ENCODE results near the gene FERMT2.

The FERMT2 gene, protein sequence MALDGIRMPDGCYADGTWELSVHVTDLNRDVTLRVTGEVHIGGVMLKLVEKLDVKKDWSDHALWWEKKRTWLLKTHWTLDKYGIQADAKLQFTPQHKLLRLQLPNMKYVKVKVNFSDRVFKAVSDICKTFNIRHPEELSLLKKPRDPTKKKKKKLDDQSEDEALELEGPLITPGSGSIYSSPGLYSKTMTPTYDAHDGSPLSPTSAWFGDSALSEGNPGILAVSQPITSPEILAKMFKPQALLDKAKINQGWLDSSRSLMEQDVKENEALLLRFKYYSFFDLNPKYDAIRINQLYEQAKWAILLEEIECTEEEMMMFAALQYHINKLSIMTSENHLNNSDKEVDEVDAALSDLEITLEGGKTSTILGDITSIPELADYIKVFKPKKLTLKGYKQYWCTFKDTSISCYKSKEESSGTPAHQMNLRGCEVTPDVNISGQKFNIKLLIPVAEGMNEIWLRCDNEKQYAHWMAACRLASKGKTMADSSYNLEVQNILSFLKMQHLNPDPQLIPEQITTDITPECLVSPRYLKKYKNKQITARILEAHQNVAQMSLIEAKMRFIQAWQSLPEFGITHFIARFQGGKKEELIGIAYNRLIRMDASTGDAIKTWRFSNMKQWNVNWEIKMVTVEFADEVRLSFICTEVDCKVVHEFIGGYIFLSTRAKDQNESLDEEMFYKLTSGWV

DNA sequence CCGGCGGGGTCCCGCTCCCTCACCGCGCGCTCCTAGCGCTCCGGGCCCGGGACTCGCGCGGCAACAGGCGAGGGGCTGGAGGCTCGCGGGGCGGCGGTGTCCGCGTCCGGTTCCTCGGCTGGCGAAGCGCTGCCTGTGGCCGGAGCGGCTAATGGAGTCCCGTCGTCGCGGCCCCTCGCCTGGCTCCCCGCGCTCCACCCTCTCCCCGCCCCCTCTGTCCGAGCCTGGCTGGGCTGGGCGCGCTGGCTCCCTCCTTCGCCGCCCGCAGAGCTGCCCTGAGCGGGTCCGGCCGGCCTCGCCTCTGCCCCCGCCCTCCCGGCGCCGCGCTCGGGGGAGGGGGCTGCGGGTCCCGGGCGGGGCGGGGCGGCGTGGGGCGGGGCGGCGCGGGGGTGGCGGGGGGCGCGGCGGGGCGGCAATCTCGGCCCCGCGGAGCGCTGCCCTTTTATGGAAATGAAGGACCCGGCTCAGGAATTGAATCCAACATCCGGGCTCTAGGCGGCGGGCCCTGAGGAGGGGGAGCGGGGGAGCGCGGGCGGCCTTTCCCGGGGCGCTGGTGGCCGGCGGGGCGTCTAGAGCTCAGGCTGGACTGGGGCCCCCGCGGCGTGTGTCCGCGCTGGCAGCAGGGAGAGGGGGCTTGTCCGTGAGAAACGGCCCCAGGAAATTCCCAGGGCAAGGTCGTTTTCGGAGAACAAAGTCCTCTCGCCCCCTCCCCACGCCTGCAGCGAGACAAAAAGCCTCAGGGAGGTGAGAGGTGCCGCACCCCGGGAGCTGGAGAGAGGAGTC lies at the start of gene FERMT2:
Gene FERMT2 (minus strand): TSS at position 153 of the 783 bp plus-strand sequence. CDS start 482 bp downstream, outside the sequence.
- no peak for DNase-seq (ENCODE audit: low spot score)

DNA sequence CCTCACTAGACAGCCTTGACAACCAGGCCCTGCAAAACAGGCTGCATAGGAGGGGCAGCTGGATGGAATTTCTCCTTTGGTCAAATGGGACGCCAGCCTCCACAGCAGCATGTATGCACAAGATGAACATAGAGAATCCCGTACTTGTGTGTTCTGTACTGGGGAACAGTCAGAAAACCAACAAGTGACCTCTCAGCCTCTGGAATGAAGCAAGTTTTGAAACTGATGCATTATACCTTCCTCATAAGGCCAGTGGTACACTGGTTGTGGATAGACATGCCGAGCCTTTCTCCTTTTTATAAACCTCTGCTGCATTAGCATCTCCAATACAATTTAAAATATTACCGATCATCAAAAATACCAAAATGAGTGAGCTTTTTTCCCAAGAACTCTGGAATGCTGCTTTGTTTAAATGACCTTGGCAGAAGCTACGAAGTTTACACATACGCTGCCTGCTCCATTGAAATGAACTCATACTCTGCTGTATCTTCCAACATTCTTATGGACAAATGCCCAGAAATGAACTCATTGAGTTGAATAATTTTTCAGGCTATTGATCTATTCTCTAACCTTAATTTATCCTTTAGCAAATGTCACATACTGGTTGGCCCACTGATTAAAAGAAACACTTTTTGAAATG lies 47.6 kb upstream of the FERMT2 start:
- DNase-seq (ENCODE audit: low spot score): no peak

DNA sequence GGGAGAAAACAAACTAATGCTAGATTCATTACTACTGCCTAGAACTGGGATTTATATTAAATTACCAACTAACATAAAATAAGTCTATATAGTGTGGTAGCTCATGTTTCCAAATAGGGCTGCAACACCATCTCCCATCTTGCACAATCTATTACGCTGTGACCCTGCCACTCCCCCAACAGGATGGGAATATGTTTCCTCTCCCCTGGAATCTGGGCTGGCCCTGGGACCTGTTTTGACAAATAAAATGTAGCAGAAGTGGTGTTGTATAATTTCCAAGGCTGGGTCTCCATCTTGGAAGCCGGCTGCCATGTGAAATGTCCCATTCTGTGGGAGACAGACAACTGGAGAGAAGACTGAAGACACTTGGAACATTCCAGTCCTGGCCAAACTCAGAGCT lies 45.6 kb upstream of the FERMT2 start:
- no peak for DNase-seq (ENCODE audit: low spot score)

DNA sequence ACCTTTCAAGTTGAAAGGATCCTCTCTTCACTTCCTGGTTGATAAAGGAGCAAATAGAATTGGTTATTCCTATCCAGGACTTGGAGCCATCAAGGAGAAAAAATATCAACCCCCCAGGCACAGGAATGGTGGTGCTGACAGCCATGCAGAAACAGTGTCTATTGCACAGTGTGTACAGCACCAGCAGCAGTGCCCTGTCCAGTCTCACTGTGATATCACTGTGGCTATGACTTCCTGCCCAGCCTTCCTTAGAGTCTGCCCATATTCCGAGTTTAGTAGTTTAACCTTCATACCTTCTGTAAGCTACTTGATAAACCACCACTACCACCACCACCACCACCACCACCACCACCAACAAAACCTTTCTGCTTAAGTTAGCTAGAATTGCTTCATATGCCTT lies 45.1 kb upstream of the FERMT2 start:
- DNase-seq (ENCODE audit: low spot score): no peak

DNA sequence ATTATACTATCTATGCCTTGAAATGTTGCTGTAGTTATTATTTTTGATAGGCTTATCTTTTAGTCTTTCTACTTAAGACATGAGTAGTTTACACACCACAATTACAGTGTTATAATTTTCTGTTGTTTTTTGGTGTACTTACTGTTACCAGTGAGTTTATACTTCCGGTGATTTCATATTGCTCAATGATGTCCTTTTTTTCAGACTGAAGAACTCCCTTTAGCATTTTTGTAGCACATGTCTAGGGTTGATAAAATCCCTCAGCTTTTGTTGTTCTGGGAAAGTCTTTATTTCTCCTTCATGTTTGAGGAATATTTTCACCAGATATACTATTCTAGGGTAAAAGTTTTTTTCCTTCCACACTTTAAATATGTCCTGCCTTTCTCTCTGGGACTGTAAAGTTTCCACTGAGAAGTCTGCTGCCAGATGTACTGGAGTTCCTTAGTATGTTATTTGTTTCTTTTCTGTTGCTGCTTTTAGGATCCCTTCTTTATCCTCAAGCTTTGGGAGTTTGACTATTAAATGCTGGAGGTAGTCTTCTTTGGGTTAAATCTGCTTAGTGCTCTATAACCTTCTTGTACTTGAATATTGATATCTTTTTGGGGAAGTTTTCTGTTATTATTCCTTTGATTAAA lies 41.5 kb upstream of the FERMT2 start:
- DNase-seq (ENCODE audit: low spot score): no peak

DNA sequence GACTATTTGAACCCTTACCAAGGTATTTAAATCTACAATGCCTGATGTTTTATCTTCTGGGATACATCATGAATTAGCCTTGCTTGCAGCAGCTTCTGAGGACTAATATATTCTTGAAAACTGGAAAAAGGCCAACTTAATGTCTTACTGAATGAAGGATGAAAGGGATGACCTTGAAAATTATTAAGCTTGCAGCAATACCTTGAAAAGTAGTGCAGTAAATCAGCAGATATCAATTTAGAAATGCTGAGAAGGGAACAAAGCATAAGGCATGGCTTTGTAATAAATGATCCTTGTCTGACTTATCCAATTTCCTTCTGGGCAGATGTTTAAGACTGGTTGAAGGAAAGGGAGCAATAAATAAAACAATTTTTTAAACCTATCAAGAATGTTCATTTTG lies 37.3 kb upstream of the FERMT2 start:
- DNase-seq (ENCODE audit: low spot score): no peak

DNA sequence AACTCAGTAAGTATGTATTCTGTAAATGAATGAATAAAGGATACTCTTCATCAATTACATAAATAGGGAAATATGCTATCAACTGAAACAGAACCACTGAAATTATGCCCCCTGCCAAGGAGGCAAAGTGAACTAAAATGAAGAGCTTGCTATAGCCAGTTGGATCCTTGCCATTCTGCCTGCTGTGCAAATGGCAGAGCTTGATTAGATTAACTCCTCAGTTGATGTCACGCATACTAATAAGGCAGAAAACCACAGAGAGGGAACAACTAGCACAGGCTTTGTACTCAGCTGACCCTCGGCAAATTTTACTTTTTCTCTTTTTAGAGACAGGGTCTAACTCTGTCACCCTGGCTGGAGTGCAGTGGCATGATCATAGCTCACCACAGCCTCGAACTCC lies 36.7 kb upstream of the FERMT2 start:
- DNase-seq (ENCODE audit: low spot score): no peak

DNA sequence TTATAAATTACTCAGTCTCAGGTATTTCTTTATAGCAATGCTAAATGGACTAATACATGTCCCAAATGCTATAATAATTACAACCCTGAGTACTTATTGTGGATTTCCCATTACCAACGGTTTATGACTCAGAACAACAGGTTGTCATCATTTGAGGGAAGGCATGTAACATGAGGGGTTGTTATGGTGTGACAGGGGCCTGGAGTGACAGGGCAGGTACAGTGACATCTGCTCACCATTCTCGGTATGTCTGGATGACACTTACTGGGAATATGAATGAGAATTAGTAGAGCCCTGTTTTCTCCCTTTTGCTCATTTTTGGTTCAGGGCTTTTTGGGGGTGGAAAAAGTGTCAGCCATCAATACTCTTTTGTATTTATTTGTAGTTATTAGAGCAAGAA lies 36.2 kb upstream of the FERMT2 start:
- DNase-seq (ENCODE audit: low spot score): no peak

DNA sequence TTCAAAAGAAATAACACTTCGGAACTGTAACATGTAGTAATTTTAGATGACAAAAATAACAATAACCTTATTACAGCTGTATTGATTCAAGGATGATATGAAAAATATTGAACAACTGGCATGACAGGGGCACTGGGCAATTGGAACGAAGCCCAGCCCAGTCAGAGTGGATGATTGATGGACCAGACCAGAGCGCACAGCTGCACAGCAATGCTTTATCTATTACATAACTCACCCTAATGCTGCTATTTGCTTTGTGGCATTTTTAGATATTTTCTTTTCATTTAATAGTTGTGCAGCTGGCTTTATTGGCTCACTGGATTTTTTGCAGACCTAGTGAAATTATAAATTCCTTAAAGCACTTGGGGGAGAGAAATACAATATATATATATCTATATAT lies 26.9 kb upstream of the FERMT2 start:
- no peak for DNase-seq (ENCODE audit: low spot score)

DNA sequence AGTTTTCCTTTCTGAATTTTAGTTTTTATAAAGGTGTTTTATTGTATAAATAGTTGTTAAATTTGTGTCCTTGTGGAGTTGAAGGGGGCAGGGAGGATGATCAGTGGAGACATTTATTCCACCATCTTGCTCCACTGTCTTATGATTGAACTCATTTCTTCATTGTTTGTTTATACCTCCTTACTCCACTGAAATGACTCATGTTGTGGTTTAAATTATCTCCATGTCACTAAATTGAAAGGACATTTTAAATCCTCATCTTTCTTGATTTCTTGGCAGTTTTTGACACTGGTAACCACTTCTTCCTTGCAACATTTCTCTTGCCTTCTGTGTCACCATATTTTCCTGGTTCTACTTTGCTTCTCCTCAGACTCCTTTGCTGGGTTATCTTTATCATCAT lies 23.6 kb upstream of the FERMT2 start:
- no peak for DNase-seq (ENCODE audit: low spot score)

DNA sequence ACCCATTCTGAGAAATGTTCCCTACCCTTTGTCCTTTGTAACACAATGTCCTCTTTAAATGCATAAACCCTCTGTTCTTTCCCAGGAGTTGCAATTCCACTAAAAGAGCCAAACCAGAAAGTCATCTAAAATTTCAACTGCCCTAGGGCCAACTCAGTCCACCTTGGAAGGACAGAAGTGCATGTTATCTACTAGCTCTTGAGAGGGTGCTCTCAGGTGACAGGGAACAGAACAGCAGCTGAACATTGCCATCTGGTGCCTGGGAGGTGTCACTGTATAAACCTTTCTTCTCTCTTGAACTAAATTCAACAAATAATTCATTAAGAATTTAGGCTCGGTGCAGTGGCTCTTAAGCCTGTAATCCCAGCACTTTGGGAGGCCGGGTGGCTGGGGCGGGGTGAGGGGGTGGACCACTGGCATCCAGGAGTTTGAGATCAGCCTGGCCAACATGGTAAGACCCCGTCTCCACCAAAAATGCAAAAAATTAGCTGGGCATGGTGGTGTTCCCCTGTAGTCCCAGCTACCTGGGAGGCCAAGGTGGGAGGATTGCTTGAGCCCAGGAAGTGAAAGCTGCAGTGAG lies 10.3 kb upstream of the FERMT2 start:
- DNase-seq (ENCODE audit: low spot score): peak; percentile 67

DNA sequence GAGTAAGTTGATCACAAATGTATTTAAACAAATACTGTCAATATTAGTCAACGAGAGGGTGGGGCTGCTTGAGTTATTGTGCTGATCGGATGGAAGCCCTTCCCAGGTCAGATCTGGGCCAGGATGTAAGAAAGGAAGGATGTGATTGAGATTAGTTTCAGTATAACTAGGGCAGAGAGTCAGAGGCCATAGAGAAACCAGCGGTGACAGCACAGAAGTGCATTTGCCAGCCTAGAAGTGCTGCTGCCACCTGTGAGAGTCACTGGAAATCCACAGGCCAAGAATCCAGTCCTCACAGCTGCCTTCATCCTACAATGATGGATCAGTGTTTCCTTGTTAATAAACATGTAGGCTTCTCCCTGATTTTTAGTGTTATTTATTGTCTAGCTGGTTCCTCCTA lies 9.8 kb upstream of the FERMT2 start:
- no peak for DNase-seq (ENCODE audit: low spot score)

DNA sequence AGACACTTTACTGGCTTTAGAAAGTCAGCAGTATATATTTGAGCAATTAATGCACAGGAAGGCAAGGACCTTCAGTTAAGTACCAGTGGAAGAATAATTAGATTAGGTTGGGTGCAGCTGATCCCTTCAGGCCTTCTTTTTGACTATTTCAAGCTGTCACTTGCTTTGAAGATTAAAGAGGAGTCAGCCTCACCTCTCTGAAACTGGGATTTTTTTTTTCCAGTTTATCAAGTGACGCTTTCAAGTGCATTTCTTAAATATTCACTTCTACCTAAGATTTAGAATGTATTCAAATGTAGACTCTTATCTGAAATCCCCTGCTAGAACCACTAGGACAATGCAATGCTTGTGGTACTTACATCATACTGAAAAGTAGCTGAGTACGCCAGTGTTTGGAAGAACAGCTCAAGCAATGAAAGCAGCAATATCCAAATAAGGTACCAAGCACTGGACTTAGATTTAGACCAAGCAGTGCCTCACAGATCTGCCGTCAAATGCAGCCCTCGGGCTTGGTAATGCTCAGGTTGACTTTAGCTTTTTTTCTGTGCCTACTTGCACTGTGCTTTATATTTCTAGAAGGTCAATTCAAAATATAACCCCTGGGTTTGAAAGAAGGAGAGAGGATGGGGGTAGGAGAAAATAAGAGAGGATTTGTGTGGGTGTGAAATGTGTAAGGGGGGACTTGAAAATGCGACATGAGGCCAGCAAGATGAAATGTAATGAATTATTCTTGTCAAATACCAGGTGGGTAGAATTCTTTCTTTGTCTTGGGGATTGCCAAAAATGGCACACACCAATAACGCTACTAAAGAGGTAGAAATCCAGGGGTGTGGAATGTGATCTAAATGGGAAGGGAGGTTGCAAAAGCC lies 3.7 kb upstream of the FERMT2 start:
- DNase-seq (ENCODE audit: low spot score): no peak

DNA sequence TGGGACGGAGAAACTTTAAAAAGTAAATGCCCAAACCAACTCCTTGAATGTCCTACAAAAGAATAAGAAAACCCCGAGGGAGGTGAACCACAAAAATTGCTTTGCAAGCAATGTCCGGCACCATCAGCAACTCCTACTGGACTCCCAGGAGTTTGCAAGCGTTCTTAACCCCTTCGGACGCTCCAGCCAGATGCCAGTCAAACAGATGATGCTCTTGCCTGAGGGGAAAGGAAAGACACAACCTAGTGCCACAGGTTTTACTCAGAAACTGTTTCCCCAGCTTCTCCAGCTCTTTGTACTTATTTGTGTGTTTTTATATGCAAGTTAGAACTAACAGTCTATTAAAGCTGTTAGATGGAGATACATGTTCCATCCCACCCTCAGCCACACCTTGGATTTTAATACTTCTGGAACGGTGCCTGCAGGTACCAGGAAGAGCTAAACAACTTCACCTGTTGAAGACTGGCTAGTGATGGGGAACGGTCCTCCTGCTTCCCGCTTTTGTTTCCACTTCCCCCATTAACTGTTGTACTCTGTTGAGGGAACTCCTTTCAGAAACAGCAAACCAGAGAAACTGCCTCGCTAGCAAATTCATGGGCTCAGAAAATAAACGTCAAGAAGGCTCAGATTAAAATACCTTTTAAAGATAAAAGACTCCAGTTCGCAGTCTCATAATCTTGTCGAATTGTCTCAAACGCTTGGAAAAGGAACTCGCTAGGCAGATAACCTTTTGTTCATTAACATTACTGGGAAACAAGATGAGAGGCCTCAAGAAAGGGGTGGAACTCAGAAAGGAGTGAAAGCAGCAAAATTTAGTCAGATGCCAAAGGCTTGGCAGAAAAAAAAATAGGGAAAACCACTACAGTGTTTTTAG lies 1.1 kb upstream of the FERMT2 start:
- no peak for DNase-seq (ENCODE audit: low spot score)

DNA sequence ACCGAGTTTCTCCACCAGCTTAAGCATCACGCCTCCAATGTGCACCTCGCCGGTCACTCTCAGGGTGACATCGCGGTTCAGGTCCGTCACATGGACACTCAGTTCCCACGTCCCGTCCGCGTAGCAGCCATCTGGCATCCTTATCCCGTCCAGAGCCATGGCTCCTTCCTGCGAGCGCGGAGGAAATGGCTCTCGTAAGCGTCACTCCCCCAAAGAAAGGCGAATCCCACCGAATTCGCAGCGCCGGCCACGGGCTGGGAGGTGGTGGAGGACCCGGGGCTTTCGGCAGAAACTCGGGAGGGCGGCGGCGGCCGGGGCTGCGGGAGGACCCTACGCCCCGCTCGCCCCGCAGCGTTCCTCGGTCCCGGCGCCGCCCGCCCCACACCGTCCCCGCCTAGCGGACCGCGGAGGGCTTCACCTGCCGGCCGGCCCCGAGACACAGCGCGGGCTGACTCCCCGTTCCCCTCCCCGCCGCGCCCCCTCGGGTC lies 396 bp downstream of the FERMT2 start:
- DNase-seq (ENCODE audit: low spot score): no peak

DNA sequence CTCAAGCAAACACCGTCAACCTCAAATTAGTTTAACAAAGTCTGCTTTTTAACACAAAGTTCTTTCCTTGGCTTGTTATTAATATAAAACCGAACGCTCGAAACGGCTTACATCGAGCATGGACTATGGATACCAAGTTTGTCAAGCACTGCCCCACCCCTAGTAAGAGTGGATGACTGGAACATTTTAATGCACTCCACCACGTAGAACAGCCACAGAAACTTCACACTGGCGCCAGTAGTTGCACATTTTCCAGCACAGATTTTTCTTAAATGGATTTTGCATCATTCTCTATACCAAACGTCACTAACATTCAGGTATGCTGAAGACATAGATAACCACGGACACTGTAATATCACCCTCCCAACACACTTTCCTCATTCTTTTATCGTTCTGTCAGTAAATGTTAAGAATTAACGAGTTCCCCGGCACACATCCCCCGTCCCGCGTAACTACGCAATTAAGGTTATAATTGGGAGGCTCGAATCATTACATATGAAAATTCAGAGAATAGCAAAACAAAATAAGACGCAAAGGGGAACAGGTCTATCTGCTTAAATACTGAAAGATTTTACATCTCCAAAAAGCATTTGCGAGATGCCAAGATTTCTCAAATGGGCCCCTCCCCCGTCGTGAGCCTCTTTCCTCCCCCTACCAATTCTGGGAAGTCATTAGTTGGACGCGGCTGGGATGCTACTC lies 990 bp downstream of the FERMT2 start:
- DNase-seq (ENCODE audit: low spot score): no peak

DNA sequence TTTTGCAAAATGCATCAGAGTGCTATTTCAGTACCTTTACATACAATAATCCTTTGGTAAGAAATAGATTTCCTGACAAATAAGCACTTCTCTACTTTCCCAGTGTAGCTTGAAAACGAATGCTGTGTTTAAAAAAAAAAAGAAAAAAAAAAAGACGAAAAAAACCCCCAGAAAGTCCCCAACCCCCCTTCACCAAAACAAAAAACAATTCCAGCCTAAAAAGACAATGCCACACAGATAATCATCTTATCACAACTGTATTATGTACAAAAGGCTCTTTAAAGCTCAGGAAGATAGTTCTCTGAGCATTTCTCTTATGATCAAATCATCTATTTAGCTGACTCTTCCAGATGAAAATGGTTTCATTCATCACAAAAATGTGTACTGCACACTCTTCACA lies 1.6 kb downstream of the FERMT2 start:
- DNase-seq (ENCODE audit: low spot score): no peak

DNA sequence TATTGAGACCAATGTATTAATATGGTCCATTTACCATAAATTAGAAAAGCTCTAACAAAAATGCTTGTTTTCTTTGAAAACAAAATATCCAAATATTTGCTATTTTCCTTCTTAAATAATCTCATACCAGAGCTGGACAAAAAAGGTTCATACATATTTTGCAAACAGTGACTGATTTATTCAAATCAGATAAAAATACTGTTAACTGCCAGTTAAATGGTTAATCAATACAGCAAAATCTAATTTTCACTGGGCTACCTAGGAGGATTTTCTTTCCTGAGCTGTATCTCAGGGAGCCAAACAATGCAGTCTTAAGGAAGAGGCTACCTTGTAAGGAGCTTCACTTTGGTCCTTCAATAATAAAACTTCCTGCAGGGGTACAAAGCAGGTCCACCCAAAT lies 2.0 kb downstream of the FERMT2 start:
- DNase-seq (ENCODE audit: low spot score): no peak

DNA sequence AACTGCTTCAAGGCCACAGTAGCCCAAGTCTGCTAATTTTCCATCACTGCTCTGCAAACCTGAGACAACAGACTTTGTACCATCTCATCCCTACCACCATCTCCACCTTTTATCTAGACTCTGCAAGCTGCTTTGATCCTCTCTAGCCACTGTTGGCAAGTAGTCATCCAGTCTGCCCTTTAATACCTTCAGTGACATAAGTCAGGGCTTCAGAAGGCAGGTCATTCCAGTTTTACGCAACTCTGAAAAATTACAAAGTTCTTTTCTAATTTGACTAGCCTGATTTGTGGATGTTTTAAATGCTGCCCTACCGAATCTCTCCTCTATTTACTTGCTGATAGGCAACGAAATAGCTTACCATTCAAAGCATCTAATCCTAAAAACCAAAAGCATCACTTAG lies 2.8 kb downstream of the FERMT2 start:
- no peak for DNase-seq (ENCODE audit: low spot score)

Measured in CD4-positive, alpha-beta T cell treated with Interleukin-2 at 100 ng/mL for 4 hours (primary cell).